GM10266 (cell line): ENCODE measurements around the gene RPL39L.

Experiments used
- DNase-seq: peaks from one replicate; pipeline ENCODE4 v3.0.0; 2012; ENCODE audit errors: extremely low spot score
- TF ChIP-seq, protein P1 (sequence below): IDR thresholded peaks from 2 replicates; pipeline ENCODE4 v1.5.1; 2012; ENCODE audit warnings: mild to moderate bottlenecking, low read depth; ENCODE audit not compliant: control insufficient read depth, insufficient read depth; ENCODE audit errors: missing control alignments

RPL39L gene

DNA sequence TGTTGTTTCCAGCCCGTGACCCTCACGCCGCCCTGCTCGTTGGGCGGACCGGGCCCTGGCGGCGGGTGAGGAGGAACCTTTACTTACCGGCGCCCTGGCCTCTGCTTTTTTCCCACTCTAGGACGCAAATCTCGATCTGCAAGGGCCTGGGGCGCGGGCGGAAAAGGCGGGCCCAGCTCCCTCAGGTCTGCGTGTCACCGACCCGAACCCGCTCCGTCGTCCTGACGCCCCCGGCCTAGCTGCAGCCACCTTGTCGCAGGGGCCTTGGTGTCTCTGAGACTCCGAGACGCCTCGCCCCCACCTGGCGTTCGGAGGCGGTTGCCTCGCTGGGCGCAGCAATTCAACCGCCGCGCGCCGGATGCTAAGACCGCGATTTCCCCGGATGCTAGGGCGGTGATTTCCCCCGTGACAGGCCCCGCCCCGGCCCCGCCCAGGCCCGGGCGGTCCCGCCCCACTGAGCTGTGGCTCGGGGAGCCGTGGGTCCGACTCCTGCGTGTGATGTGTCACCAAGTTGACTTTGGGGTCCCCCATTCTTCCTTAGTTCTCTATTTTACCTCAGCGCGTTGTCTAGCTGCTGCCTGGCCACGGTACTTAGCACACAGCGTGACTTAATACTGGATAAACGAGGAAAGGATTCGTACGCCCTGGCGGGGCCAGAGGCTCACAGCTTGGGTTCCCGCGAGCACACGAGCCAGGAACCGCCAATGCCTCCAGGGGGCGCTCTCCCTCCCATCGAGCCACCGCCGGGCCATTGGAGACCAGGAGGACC lies at the start of gene RPL39L:
RPL39L (minus strand) TSS at position 371 of the 769 bp plus-strand sequence. CDS start 18,196 bp downstream, outside the sequence.
- peak; percentile 94 for DNase-seq

DNA sequence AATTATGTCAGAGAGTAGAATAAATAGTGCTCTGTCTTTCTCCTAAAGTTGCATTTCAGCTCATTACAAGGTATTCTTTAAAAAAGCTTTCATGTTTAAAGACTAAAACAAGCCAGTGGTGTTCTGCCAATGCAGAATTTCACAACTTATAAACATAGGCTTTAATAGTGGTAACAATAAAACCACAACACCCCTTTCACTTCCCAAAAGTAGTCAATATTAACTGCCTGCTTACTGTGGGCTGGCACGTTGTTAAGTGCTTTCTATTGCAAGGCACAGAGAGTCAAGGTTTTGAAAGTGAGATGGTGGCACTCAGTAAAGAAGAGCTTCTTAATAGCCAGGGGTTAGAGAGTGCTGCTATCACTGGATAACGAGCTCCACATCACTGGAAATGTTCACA lies 49.6 kb upstream of the RPL39L start:
- no peak for DNase-seq
- TF ChIP-seq, protein P1, sequence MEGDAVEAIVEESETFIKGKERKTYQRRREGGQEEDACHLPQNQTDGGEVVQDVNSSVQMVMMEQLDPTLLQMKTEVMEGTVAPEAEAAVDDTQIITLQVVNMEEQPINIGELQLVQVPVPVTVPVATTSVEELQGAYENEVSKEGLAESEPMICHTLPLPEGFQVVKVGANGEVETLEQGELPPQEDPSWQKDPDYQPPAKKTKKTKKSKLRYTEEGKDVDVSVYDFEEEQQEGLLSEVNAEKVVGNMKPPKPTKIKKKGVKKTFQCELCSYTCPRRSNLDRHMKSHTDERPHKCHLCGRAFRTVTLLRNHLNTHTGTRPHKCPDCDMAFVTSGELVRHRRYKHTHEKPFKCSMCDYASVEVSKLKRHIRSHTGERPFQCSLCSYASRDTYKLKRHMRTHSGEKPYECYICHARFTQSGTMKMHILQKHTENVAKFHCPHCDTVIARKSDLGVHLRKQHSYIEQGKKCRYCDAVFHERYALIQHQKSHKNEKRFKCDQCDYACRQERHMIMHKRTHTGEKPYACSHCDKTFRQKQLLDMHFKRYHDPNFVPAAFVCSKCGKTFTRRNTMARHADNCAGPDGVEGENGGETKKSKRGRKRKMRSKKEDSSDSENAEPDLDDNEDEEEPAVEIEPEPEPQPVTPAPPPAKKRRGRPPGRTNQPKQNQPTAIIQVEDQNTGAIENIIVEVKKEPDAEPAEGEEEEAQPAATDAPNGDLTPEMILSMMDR: no peak

More for the DNA sequence above, at the start of gene RPL39L:
- TF ChIP-seq, protein P1: peak; percentile 96

DNA sequence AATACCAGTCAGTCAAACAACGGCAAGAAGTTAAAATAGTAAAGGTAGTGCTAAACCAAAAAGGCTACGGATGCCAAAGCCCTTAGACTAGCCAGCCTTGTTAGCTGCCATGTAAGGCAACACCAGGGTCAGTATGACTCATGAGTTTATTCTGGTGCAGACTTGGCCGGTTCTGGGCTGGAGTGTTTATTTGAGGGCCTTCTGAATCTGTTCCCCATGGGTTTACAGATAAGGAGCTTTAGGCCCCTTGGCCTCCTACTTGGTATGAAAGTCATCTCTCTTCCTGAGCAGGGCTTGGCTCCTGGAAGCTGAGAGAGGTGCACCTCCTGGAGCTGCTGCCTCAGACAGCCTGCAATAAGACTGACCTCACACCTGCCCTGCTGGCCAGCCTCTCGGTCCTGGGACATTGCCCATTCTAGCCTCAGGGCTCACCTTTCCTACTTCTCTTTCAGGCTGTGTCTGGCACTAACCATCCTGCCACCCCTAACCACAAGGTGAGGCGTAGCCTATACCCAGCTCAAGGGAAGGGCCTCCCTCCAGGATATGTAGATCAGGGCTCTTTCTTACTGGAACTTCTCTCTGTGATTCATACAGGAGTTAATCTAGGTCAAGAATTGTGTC lies 47.6 kb upstream of the RPL39L start:
- TF ChIP-seq, protein P1: no peak
- no peak for DNase-seq

DNA sequence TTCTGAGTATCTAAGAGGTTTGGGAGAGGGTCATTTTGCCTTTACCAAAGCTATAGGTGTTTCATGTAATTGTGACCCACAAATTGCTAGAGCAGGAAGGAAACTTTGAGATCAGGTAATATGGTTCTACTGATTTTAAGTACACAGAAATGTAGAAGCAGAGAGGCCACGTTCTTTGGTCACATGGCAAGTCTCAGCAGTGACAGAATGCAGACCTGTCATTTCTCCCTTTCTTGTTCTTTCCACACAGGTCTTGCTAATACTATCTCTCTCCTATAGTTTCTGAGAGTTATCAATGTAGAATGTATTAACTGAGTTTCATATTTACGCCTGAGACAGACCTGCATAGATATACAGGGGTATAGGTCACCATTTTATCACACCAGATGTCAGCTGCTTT lies 47.1 kb upstream of the RPL39L start:
- TF ChIP-seq, protein P1: no peak
- DNase-seq: no peak

DNA sequence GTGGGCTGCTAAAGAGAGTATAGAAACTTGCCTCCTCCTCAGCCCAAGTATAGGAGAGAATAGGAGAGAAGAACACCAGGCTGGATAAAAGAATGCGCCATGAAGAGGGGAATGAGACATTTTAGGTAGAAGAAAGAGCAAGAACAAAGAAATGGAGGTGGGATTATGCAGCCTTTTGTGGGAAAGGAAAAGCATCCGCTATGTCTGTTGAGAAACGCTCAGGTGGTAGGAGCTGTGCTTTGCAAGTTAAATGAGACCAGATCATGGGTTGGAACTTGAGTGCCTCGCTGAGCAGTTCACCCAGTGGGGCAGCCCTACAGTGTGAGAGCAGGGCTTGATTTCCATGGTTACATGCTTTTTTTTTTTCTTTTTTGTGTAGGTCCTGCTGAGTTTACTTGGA lies 46.5 kb upstream of the RPL39L start:
- DNase-seq: no peak

DNA sequence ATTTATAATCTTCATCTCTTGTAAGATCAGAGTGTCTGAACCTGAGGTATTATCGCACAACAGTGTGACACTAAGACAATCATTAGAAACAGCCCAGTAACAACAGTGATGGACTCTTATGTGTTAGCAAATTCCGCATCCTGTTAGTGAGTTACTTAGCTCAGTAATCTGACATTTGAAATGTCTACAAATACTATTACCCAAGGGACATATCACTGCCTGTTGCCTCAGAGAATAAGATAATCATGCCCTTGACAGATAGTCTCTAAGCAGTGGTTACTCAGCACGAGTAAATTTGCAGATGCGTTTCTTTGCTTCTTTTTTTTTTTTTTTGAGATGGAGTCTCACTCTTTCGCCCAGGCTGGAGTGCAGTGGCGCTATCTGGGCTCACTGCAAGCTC lies 44.6 kb upstream of the RPL39L start:
- TF ChIP-seq, protein P1: no peak
- DNase-seq: no peak

More for the DNA sequence above, 46.5 kb upstream of the RPL39L start:
- TF ChIP-seq, protein P1: no peak
